GM21717 (cell line): ENCODE measurements around the gene BMP8A.
A peak's percentile ranks its signal among the peaks of the same experiment; 100 is the strongest.
"Not testable (repeated sequence)": the region's sequence is repeated elsewhere in the genome, so short reads cannot be mapped to it uniquely, and the experiment has no call there.

Experiments
- ATAC-seq: cut with Tn5 transposase; IDR thresholded peaks from one replicate; pipeline ENCODE4 v1.9.1; 2021; ENCODE audit warnings: mild to moderate bottlenecking, moderate library complexity; ENCODE audit not compliant: unreplicated experiment

The BMP8A gene, protein sequence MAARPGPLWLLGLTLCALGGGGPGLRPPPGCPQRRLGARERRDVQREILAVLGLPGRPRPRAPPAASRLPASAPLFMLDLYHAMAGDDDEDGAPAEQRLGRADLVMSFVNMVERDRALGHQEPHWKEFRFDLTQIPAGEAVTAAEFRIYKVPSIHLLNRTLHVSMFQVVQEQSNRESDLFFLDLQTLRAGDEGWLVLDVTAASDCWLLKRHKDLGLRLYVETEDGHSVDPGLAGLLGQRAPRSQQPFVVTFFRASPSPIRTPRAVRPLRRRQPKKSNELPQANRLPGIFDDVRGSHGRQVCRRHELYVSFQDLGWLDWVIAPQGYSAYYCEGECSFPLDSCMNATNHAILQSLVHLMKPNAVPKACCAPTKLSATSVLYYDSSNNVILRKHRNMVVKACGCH

DNA sequence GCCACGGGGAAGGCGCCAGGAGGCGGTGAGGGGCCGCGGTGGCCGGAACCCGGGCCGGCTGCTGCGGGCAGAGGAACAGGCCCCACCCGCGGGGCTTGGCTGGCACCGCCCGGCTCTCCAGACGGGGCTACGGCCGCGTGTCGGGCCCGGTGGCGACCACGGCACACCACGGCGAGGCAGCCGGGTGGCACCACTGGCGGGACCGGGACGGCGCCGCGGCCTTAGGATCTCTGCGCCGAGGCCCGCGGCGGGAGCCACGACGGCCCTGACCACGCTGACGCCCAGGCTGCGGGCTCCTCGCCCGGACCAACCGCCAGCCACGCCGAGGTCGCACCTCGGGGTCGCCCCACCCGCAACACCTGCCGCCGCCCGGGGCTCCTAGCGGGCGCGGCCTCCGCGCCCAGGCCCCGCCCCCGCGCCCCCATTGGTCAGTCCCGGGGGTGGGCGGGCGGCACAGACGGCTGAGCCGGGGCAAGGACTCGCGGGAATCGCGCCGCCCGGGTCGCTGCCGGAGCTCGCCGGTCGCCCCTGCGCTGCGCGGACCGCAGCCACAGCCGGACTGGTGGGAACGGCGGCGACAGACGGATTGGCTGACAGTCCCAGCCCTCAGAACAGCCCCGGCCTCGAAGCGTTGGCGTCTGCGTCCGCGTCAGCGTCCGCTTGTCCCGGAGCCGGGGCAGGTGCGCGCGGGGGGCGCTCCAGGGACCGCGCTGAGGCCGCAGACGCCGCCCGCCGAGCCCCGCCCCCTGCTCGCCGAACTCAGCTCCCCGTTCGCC, at the start of gene BMP8A:
Gene BMP8A (plus strand): TSS at position 491 of the 776 bp plus-strand sequence. CDS start 356 bp downstream, outside the sequence.
- ATAC-seq: peak; percentile 62

DNA sequence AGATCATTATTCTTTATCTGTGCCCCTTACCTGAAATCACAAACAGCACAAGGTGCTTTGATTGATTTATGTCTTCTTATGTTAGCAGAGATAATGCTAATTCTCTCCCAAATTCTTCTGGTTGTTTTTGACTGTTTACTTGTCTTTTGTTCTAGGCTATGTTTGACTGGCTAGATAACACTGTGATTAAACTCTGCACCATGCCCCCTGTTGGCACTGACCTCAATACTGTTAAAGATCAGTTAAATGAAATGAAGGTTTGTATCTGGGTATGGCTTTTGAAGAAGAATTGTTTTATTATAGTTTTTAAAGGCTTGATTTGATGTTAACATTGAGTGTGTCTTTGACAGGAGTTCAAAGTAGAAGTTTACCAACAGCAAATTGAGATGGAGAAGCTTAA, 49.6 kb upstream of the BMP8A start:
- ATAC-seq: no peak

DNA sequence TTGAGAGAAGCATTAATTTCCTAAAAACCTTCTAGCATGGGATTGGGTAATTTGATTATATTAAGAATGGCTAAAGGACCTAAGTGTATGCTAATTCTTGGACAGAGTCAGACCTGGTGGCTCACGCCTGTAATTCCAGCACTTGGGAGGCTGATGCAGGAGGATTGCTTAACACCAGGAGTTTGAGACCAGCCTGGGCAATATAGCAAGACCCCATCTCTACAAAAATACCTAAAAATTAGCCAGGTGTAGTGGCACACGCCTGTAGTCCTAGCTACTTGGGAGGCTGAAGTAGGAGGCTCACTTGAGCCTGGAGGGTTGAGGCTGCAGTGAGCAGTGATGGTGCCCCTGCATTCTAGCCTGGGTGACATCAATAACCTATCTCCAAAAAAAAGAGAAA, 45.9 kb upstream of the BMP8A start:
- no peak for ATAC-seq

DNA sequence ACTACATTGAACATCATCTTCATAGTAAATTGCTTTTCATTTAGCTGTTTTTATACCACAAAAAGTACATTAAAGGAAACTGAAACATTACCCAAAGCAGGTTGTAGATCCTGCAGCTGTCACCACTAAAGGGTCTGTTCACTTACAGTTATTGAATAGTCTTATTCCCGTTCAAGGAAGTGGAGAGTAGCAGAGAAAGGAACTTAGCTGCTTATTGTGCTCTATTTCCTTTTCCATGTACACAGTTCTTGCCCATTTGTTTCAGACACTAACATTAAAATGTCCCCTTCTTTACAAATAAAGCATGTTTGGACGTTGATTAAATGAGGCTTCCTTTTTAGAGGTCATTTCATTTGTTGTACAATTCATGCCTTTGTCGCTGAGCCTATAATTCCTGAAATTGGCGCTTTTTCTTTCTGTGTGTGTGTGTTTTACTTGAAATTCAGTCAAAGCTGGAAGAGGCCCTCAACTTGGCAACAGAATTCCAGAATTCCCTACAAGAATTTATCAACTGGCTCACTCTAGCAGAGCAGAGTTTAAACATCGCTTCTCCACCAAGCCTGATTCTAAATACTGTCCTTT, 44.4 kb upstream of the BMP8A start:
- ATAC-seq: no peak

DNA sequence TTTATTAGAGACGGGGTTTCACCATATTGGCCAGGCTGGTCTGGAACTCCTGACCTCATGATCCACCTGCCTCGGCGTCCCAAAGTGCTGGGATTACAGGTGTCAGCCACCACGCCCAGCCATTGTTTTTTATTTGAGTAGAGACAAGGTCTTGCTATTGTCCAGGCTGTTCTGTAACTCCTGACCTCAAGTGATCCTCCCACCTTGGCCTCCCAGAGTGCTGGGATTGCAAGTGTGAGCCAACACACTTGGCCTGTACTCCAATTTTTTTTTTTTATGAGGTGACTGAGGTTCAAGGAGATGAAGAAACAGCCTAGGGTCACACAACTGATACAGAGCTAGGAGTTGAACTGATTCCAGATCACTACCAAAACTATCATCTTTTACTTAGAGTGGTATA, 41.4 kb upstream of the BMP8A start:
- ATAC-seq: not testable (repeated sequence)

DNA sequence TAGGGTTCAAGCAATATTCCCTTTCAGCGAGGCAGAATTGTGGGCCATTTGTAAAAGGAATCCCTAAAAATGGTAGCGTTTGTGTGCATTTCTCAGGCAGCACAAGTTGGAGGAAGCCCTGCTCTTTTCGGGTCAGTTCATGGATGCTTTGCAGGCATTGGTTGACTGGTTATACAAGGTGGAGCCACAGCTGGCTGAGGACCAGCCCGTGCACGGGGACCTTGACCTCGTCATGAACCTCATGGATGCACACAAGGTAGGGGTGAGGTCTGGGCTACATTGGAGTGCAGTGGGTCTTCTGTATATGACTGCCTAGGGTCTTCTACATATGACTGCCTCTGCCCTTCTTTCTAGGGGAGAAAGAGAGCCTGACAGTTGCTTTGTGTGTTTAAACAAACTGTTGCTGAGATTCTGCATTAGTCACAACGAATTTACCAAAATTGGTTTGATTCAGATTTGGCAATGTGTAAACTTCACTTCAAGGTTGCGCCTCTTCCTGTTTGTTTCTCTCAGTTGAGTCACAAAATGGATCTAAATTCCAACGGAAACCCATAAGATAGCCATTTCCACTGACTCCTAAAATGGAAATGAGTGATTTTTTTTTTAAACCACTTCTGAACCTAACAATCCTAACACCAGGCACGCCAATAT, 40.4 kb upstream of the BMP8A start:
- ATAC-seq: no peak

DNA sequence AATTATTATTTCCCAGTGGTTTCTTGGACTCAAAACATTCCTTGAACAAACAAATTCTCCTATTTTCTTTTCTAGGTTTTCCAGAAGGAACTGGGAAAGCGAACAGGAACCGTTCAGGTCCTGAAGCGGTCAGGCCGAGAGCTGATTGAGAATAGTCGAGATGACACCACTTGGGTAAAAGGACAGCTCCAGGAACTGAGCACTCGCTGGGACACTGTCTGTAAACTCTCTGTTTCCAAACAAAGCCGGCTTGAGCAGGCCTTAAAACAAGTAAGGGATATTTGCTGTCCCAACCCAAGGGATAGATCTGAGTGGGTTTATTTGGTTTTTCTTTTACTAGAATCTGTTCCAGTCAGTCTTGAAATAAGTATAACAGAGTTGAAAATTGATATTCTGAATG, 39.4 kb upstream of the BMP8A start:
- ATAC-seq: no peak

DNA sequence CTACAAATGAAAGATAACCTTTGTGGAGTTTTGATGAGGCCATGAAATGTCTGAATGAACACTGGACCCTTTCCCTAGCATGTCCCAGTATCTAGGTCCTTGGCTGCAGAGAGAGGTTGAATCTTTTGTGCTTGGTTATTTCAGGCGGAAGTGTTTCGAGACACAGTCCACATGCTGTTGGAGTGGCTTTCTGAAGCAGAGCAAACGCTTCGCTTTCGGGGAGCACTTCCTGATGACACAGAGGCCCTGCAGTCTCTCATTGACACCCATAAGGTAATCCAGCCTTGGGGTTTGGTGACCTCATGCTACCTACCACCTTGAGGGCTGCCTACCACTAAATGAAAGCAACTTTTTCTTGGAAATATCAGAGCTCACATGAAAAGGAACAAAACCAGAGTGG, 38.9 kb upstream of the BMP8A start:
- ATAC-seq: no peak

DNA sequence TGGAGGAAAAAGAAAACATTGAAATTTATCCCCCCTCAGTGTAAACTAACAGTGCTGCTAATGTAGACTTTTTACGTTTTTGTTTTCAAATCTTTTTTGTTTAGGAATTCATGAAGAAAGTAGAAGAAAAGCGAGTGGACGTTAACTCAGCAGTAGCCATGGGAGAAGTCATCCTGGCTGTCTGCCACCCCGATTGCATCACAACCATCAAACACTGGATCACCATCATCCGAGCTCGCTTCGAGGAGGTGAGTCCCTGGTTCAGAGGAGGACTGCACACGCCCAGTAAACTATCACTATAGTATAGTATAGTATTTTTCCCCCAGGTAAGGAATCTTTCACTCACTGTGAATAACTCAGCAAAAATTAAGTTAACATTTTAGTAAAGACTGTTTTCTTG, 37.8 kb upstream of the BMP8A start:
- no peak for ATAC-seq

DNA sequence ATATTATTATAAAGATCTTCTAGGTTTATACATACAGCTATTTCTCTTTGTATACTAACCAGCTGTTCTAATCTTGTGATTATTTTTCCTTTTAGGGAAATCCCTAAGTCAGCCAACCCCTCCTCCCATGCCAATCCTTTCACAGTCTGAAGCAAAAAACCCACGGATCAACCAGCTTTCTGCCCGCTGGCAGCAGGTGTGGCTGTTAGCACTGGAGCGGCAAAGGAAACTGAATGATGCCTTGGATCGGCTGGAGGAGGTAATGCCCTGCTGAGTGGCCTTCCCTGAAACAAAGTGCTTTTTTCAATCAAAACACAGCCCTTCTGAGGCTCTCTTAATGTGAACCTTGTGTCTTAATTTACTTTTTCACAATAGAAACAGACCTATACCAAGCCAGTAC, 32.4 kb upstream of the BMP8A start:
- ATAC-seq: no peak

DNA sequence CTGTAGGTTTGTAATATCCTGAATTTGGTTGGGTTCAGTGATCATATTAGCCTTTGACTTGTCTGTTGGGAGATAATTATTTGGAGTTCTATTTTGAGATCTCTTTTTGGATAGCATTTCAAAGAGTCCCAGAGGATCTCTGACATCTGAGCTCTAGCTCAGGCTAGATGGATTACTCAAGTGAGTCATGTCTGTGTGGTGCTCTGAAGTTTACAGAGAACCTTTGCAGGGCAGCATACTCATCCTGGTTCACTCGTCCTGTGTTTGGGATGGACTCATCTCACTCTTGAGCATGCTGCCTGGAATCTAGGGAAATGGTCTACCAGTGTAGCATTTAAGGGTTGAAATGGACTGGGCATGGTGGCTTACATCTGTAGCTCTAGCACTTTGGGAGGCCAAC, 29.4 kb upstream of the BMP8A start:
- no peak for ATAC-seq

DNA sequence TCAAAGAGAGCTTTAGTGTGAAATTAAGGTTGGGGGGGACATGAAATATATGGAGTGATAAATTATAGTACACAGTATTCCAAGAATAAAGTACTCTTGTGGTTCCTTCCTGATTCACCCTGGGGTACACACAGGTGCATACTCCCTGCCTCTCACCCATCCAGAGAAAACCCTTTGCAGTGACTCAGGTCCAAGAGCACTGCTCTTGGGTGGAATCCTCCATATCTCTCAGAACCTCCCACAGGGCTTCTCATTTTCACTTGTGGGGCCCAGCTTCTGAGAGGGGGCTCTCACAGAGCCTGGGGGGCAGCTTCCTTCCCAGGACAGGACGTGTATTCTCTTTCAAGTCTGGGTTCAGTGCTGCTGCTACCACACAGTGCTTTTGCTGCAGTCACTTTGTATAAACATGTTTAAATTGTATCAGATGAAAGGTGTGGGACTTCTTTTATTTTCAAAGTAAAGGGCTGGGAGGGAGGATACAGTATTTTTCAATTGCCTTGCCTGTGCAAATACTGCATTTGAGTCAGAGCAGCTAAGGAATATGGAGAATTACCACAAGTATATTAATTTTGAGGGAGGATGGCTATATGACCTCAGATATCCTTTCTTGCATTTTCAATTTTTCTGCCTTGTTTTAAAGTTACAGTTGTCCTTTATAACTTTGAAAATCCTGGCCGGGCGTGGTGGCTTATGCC, 24.9 kb upstream of the BMP8A start:
- ATAC-seq: no peak

DNA sequence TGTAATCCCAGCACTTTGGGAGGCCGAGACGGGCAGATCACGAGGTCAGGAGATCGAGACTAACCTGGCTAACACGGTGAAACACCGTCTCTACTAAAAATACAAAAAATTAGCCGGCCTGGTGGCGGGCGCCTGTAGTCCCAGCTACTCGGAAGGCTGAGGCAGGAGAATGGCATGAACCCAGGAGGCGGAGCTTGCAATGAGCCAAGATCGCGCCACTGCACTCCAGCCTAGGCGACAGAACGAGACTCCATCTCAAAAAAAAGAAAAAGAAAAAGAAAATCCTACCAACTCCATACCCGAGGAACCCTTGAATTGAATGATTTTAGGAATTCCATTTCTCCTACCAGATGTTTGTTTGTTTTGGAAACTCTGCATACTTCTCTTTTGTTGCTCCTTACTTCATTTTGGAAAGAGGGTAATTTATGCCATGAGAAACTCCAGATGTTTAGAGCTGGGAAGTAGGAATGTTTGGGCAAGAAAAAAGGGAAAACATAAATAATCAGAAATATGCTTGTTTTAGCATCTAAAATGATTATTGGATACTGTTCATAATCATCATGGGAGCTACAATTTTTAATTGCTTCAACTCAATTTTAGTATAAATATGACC, 24.2 kb upstream of the BMP8A start:
- ATAC-seq: not testable (repeated sequence)

DNA sequence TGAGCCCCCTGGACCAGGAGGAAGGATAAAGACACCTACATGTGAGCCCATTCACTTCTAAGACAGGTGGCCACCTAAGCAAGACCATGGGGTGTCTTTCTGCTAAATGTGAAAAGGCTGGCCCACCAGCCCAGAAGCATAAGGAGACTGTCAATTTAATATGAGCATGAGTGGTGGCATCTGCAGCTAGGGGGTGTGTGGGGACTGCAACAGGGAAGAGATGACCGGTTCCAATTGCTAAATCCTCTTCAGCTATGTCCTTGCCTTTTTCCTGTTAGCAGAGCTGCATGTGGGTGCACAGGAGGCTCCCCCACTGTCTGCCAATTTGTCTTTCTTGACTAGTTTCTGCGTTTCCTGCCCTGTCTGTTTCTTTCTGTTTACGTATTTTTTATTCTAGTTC, 22.3 kb upstream of the BMP8A start:
- ATAC-seq: no peak

DNA sequence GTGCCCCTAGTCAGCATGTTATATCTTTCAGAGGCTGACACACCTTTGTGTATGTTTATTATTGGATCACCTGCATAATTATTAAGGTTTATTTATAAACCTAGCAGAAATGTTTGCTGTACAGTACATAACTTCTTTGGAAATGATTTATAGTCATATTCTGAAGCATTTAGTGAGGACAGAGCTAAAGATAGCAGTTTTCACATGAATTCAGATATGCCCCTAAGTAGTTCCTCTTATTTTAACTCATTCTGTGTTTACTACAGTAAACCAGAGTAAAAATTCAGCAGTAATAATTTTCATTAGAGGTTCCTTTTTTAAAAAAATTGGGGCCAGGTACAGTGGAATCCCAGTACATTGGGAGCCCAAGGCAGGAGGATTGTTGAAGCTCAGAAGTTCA, 21.4 kb upstream of the BMP8A start:
- no peak for ATAC-seq

DNA sequence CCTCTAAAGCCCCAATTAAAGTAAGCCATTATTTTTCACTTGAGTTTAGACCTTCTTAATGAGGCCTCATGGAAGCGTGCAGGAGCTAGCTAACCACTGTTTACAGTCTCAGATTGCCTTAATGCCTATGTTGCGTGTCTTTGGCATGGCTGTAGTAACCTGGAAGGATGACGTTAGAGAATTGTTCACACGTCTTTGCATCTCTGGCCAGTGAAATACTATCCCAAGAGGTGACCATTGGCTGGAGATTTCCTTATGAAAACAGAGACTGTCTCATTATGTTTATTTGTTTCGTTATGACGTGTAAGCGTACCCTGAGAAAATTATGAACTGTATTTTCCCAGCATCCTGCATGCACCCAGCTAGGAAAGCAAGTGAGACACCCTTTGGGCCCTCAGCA, 18.6 kb upstream of the BMP8A start:
- ATAC-seq: no peak

DNA sequence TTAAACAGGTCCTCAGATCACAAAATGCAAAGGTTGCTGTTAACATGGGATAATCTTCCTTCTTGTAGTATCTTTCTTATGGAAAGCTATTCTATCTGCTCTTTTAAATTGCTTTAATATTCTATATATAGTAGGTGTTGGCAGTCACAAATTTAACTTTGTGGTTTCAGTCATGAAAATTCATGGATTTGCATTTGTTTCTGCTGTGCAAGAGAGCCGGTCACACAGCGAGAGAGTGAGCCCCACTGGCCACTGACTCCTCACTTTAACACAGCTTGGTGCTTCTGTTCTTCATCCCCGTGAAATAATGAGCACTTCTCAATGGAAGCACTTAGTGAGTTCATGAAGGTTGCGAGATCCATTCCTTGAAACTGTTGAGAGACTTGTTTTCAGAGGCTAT, 18.1 kb upstream of the BMP8A start:
- no peak for ATAC-seq

DNA sequence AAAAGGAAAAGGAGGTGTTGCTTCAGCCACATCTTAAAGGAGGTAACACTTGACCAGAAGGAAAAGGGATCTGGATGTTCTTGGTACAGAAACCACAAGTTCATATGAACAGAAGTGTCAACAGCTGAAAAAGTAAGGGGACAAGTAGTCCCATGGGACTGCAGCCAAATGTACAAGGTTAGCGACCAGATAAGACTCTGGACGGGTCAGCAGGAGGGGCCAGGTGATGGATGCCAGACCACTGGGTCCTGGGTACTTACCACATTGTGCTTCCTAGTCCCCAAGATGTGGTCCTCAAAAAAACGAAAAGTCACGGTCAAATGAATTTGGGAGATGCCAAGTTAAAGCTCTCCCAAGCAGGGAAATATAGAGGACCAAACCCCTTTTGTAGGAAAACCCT, 16.6 kb upstream of the BMP8A start:
- no peak for ATAC-seq

DNA sequence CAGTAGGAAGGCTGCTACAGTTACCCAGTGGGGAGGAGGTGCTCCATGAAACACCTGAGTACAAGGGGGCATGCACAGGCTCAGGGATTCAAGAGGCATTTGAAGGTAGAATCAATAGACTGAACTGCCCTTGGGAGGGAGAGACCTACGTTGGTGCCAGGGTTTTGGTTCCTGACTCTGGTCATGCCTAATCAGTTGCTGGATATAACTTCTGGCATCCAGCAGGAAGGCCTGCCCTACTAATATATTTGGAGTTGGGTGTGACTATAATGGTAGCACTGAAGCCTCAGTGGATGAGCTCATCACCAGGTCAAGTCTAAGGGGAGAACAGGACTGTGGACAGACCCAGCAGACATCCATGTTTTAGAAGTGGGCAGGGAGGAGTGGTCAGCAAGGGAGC, 15.9 kb upstream of the BMP8A start:
- ATAC-seq: not testable (repeated sequence)

DNA sequence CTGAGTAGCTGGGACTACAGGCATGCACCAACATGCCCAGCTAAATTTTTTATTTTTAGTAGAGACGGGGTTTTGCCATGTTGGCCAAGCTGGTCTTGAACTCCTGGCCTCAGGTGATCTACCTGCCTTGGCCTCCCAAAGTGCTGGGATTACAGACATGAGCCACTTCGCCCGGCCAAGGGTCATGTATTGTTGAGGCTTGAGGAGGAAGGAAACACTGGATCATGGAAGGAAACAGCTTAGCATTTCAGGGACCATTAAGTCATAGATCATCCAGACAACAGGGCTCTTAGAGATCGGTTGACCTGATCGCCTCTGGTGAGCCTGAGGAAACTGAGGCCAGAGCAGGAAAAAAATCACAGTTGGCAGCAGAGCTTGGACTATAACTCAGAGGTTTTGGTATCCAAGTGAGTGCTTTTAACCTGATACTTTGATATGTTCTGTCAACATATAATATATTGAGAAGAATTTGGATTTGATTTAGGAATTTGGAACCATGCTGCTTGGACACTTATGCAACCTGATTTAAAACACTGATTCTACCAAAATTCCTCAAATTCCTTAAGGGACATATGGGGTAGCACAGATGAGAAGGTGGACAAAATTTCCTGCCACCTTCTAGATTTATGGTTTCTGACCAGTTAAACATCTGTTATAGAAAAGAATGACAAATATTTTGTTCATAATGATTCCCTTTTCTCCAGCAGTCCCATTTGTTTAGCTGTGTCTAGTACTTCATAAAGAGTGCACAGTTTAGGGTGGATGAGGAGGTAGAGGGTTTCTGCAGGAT, 13.1 kb upstream of the BMP8A start:
- no peak for ATAC-seq
